Mucosa of descending colon (tissue), 3 donors: ENCODE results near the gene KCNB1. TPM values are rescaled to one million over a fixed set of nuclear protein-coding genes. Genes with fewer than 3 reads are reported as not detected.

ENCODE experiments used
- ATAC-seq: fragments of 200-7000 bp; cut with Tn5 transposase; one replicate; pipeline ENCODE4 v1.9.1; 2020; ENCODE audit warnings: mild to moderate bottlenecking, moderate library complexity
- DNase-seq, 3 donors: peaks; one replicate each; pipeline ENCODE4 v3.0.0-alpha.2; 2020
- H3K36me3 ChIP-seq: fragments of 200-600 bp; one replicate; pipeline ENCODE4 v1.8.0; 2021; ENCODE audit warnings: low read depth, mild to moderate bottlenecking
- H3K4me1 ChIP-seq: fragments of 200-600 bp; one replicate; pipeline ENCODE4 v1.8.0; 2021; ENCODE audit warnings: low read depth, mild to moderate bottlenecking
- H3K4me3 ChIP-seq: fragments of 200-600 bp; one replicate; pipeline ENCODE4 v1.8.0; 2021; ENCODE audit warnings: mild to moderate bottlenecking
- H3K9me3 ChIP-seq: fragments of 200-600 bp; one replicate; pipeline ENCODE4 v1.8.0; 2021; ENCODE audit warnings: mild to moderate bottlenecking
- CTCF ChIP-seq: fragments of 200-600 bp; IDR thresholded peaks from one replicate; pipeline ENCODE4 v1.8.0; 2022; ENCODE audit warnings: antibody characterized with exemption, mild to moderate bottlenecking
- intact Hi-C, 2 donors: fragments of 100-400 bp; cut with DNase I in 1 of 2; cut with micrococcal nuclease in 1 of 2; formaldehyde crosslinking; loops; one replicate each; pipeline versions ENCODE4 v1.11.0 to v1.11.1; 2022; cut with DNase I, micrococcal nuclease
- total RNA-seq, 3 donors: library from RNA; stranded (reverse); fragmentation: NEBNext Ultra II Directional in 2 of 3; extraction: Animal tissue kit (Norgen Biotek cat#: 25700) in 2 of 3; gene quantifications; one replicate each; pipeline versions ENCODE4 v1.2.1 to v1.2.4, GENCODE V29; 2021 to 2023
- donor health status: DM: no; HTN: no; CAD: no; lungs with moderate emphysema.
- donor health status: DM: no; HTN: no; CAD: no.
- donor health status: DM: no; HTN: yes; CAD: no.

KCNB1 gene
- total RNA-seq, 3 donors from 2014 or later = 0.46 to 14.6 (median 2.3) TPM

GRCh38 chr20:49352751-49353150 is 129.7 kb downstream of the KCNB1 start:
- intact Hi-C loops = no loop called here

GRCh38 chr20:49351775-49352174 is 130.7 kb downstream of the KCNB1 start:
- Histone ChIP-seq H3K36me3 (no peaks in the 10 kb centered on the region), H3K9me3 (no peaks in the 10 kb centered on the region), H3K4me1 (no peaks in the 10 kb centered on the region), H3K4me3 (no peak overlapping the region)
- TF ChIP-seq CTCF = no peak
- intact Hi-C loops = no loop called here
- no peak for ATAC-seq
- DNase-seq = no peak

More at GRCh38 chr20:49352751-49353150, 129.7 kb downstream of the KCNB1 start:
- H3K4me3 ChIP-seq = no peak overlapping the region
- no peaks in the 10 kb centered on the region for H3K4me1 ChIP-seq
- no peak for ATAC-seq
- H3K9me3 ChIP-seq = no peaks in the 10 kb centered on the region
- DNase-seq = no peak
- no peaks in the 10 kb centered on the region for H3K36me3 ChIP-seq
- TF ChIP-seq CTCF = no peak

GRCh38 chr20:49349694-49350252 is 132.7 kb downstream of the KCNB1 start:
- no peak for TF ChIP-seq CTCF
- peak; percentile 31 for ATAC-seq
- DNase-seq = no peak
- intact Hi-C loops = no loop called here
- H3K9me3 ChIP-seq = no peaks in the 10 kb centered on the region
- H3K36me3 ChIP-seq = no peaks in the 10 kb centered on the region
- no peaks in the 10 kb centered on the region for H3K4me1 ChIP-seq
- H3K4me3 ChIP-seq = no peak overlapping the region

- Histone ChIP-seq H3K4me1 (no peaks in the 10 kb centered on the region), H3K9me3 (no peaks in the 10 kb centered on the region), H3K36me3 (no peaks in the 10 kb centered on the region), H3K4me3 (no peak overlapping the region)
- ATAC-seq (no peak), DNase-seq (no peak)
- intact Hi-C loops = no loop called here
- no peak for TF ChIP-seq CTCF
These were observed 133.4 kb downstream of the KCNB1 start for GRCh38 chr20:49349078-49349477.

GRCh38 chr20:49348563-49348962 is 133.9 kb downstream of the KCNB1 start:
- no peaks in the 10 kb centered on the region for H3K4me1 ChIP-seq
- H3K36me3 ChIP-seq = no peaks in the 10 kb centered on the region
- DNase-seq (no peak), ATAC-seq (no peak)
- H3K4me3 ChIP-seq = no peak overlapping the region
- no peak for TF ChIP-seq CTCF
- H3K9me3 ChIP-seq = no peaks in the 10 kb centered on the region
- intact Hi-C loops = no loop called here

- no peak for ATAC-seq
- no peaks in the 10 kb centered on the region for H3K4me1 ChIP-seq
- no peak for TF ChIP-seq CTCF
- no peak overlapping the region for H3K4me3 ChIP-seq
- H3K36me3 ChIP-seq = no peaks in the 10 kb centered on the region
- no peak for DNase-seq
- intact Hi-C loops = no loop called here
- no peaks in the 10 kb centered on the region for H3K9me3 ChIP-seq
These were observed 135.3 kb downstream of the KCNB1 start for GRCh38 chr20:49347156-49347555.
